ENCODE data around the gene RASSF4.

RASSF4 gene

DNA sequence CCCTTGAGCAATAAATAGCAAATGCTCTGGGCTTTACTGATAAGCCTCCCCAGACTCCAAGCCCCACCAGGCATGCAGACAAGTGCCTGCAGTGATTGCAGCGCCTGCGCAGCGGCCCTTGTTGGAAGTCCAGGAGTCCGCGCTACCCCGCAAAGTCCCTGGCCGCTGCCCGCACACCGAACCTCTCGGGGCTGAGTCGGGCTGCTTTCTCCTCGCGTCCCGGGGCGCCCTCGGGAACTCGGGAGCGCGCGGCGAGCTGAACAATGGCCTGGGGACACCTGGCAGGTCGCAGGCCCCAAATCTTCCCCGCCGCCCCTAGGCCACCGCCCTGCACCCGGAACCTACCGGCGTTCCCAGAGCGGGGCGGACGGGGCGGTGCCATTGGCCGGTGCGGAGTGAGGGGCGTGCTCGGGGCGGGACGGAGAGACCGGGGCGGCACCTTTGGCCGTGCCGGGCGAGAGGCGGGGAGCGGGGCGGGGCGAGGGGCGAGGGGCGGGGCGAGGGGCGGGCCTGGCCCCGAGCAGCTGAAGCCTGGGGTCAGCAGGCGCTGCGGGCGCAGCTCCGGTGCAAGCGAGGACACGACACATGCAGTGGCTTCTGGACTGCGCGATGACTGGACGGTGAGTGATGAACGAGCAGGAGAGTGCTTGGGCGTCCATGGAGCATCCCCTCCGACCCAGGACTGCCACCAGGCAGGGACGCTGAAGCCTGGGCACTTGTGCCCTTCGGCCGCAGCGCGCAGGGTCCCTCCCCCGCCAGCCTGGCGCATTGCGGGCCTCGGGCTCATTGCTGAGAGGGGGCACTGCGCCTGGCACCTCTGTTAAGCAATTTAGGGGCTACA, at the start of gene RASSF4 (continued):
- TF ChIP-seq ZIC2 (tag by site-specific recombination; IDR thresholded peaks at IDR 0.05), result peak; percentile 61
- TF ChIP-seq HOXC10 (CRISPR knock-in tag; IDR thresholded peaks at IDR 0.05), result no peak
- peak; percentile 79 for TF ChIP-seq ZBTB8A (tag by site-specific recombination; IDR thresholded peaks at IDR 0.05)
- TF ChIP-seq, protein P1, sequence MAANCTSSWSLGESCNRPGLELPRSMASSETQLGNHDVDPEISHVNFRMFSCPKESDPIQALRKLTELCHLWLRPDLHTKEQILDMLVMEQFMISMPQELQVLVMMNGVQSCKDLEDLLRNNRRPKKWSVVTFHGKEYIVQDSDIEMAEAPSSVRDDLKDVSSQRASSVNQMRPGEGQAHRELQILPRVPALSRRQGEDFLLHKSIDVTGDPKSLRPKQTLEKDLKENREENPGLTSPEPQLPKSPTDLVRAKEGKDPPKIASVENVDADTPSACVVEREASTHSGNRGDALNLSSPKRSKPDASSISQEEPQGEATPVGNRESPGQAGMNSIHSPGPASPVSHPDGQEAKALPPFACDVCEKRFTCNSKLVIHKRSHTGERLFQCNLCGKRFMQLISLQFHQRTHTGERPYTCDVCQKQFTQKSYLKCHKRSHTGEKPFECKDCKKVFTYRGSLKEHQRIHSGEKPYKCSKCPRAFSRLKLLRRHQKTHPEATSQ (tag by site-specific recombination; IDR thresholded peaks at IDR 0.05), result no peak
- TF ChIP-seq ZNF501 (tag by site-specific recombination; IDR thresholded peaks at IDR 0.05), result 0 out of 2 replicates have a peak, but pooled peaks have one; percentile 24
- no peak for TF ChIP-seq ZNF768 (tag by site-specific recombination; IDR thresholded peaks at IDR 0.05)
- no peak for TF ChIP-seq ZNF112 (tag by site-specific recombination; IDR thresholded peaks at IDR 0.05)
- TF ChIP-seq, protein P2, sequence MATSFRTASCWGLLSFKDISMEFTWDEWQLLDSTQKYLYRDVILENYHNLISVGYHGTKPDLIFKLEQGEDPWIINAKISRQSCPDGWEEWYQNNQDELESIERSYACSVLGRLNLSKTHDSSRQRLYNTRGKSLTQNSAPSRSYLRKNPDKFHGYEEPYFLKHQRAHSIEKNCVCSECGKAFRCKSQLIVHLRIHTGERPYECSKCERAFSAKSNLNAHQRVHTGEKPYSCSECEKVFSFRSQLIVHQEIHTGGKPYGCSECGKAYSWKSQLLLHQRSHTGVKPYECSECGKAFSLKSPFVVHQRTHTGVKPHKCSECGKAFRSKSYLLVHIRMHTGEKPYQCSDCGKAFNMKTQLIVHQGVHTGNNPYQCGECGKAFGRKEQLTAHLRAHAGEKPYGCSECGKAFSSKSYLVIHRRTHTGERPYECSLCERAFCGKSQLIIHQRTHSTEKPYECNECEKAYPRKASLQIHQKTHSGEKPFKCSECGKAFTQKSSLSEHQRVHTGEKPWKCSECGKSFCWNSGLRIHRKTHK (tag by site-specific recombination; IDR thresholded peaks at IDR 0.05), result no peak
- TF ChIP-seq, protein P3, sequence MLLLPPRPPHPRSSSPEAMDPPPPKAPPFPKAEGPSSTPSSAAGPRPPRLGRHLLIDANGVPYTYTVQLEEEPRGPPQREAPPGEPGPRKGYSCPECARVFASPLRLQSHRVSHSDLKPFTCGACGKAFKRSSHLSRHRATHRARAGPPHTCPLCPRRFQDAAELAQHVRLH (tag by site-specific recombination; IDR thresholded peaks at IDR 0.05), result peak; percentile 33; the same call in 1 of the 2 replicates
- TF ChIP-seq ZNF670 (tag by site-specific recombination; IDR thresholded peaks at IDR 0.05; ENCODE audit: low read depth), result no peak
- TF ChIP-seq MYNN (tag by site-specific recombination; IDR thresholded peaks at IDR 0.05; ENCODE audit: borderline replicate concordance), result no peak
- peak; percentile 69; the same call in 1 of the 2 replicates for TF ChIP-seq SCRT1 (tag by site-specific recombination; IDR thresholded peaks at IDR 0.05; ENCODE audit: borderline replicate concordance)
- TF ChIP-seq ZNF560 (tag by site-specific recombination; IDR thresholded peaks at IDR 0.05; ENCODE audit: borderline replicate concordance), result no peak
- TF ChIP-seq ZNF239 (tag by site-specific recombination; IDR thresholded peaks at IDR 0.05), result no peak
- TF ChIP-seq KLF16 (tag by site-specific recombination; IDR thresholded peaks at IDR 0.05), result no peak
- TF ChIP-seq ZNF16 (tag by site-specific recombination; IDR thresholded peaks at IDR 0.05; ENCODE audit: low read depth), result no peak
- TF ChIP-seq, protein P4, sequence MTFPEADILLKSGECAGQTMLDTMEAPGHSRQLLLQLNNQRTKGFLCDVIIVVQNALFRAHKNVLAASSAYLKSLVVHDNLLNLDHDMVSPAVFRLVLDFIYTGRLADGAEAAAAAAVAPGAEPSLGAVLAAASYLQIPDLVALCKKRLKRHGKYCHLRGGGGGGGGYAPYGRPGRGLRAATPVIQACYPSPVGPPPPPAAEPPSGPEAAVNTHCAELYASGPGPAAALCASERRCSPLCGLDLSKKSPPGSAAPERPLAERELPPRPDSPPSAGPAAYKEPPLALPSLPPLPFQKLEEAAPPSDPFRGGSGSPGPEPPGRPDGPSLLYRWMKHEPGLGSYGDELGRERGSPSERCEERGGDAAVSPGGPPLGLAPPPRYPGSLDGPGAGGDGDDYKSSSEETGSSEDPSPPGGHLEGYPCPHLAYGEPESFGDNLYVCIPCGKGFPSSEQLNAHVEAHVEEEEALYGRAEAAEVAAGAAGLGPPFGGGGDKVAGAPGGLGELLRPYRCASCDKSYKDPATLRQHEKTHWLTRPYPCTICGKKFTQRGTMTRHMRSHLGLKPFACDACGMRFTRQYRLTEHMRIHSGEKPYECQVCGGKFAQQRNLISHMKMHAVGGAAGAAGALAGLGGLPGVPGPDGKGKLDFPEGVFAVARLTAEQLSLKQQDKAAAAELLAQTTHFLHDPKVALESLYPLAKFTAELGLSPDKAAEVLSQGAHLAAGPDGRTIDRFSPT (tag by site-specific recombination; IDR thresholded peaks at IDR 0.05), result peak; percentile 50; the same call in 1 of the 2 replicates
- TF ChIP-seq ZNF571 (tag by site-specific recombination; IDR thresholded peaks at IDR 0.05), result no peak
- no peak for TF ChIP-seq ZNF23 (tag by site-specific recombination; IDR thresholded peaks at IDR 0.05; ENCODE audit: borderline replicate concordance)
- no peak for TF ChIP-seq ZNF701 (tag by site-specific recombination; IDR thresholded peaks at IDR 0.05)
- TF ChIP-seq, protein P5, sequence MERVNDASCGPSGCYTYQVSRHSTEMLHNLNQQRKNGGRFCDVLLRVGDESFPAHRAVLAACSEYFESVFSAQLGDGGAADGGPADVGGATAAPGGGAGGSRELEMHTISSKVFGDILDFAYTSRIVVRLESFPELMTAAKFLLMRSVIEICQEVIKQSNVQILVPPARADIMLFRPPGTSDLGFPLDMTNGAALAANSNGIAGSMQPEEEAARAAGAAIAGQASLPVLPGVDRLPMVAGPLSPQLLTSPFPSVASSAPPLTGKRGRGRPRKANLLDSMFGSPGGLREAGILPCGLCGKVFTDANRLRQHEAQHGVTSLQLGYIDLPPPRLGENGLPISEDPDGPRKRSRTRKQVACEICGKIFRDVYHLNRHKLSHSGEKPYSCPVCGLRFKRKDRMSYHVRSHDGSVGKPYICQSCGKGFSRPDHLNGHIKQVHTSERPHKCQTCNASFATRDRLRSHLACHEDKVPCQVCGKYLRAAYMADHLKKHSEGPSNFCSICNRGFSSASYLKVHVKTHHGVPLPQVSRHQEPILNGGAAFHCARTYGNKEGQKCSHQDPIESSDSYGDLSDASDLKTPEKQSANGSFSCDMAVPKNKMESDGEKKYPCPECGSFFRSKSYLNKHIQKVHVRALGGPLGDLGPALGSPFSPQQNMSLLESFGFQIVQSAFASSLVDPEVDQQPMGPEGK (tag by site-specific recombination; IDR thresholded peaks at IDR 0.05), result peak; percentile 66; the same call in 1 of the 2 replicates
- TF ChIP-seq ZFP69B (tag by site-specific recombination; IDR thresholded peaks at IDR 0.05), result no peak
- TF ChIP-seq ZBTB48 (tag by site-specific recombination; IDR thresholded peaks at IDR 0.05), result peak; percentile 65; the same call in 1 of the 2 replicates
- no peak for TF ChIP-seq ZBTB7A (tag by site-specific recombination; IDR thresholded peaks at IDR 0.05; ENCODE audit: low read depth)
- TF ChIP-seq, protein P6, sequence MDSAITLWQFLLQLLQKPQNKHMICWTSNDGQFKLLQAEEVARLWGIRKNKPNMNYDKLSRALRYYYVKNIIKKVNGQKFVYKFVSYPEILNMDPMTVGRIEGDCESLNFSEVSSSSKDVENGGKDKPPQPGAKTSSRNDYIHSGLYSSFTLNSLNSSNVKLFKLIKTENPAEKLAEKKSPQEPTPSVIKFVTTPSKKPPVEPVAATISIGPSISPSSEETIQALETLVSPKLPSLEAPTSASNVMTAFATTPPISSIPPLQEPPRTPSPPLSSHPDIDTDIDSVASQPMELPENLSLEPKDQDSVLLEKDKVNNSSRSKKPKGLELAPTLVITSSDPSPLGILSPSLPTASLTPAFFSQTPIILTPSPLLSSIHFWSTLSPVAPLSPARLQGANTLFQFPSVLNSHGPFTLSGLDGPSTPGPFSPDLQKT (IDR thresholded peaks at IDR 0.05; ENCODE audit: borderline replicate concordance, low read depth, low read length), result no peak
- TF ChIP-seq, protein P7, sequence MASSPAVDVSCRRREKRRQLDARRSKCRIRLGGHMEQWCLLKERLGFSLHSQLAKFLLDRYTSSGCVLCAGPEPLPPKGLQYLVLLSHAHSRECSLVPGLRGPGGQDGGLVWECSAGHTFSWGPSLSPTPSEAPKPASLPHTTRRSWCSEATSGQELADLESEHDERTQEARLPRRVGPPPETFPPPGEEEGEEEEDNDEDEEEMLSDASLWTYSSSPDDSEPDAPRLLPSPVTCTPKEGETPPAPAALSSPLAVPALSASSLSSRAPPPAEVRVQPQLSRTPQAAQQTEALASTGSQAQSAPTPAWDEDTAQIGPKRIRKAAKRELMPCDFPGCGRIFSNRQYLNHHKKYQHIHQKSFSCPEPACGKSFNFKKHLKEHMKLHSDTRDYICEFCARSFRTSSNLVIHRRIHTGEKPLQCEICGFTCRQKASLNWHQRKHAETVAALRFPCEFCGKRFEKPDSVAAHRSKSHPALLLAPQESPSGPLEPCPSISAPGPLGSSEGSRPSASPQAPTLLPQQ (tag by site-specific recombination; IDR thresholded peaks at IDR 0.05), result no peak; the same call in 1 of the 2 replicates
- no peak for TF ChIP-seq MEIS1 (CRISPR knock-in tag; IDR thresholded peaks at IDR 0.05; ENCODE audit: borderline replicate concordance)
